ENCODE measurements around the gene PCDH1. TPM values are rescaled to one million over a fixed set of nuclear protein-coding genes. Genes with fewer than 3 reads are reported as not detected.
"Not testable (repeated sequence)": the region's sequence is repeated elsewhere in the genome, so short reads cannot be mapped to it uniquely, and the experiment has no call there.

Gene PCDH1
- total RNA-seq, 1 donor from 2014 or later, result 36.4 TPM

DNA sequence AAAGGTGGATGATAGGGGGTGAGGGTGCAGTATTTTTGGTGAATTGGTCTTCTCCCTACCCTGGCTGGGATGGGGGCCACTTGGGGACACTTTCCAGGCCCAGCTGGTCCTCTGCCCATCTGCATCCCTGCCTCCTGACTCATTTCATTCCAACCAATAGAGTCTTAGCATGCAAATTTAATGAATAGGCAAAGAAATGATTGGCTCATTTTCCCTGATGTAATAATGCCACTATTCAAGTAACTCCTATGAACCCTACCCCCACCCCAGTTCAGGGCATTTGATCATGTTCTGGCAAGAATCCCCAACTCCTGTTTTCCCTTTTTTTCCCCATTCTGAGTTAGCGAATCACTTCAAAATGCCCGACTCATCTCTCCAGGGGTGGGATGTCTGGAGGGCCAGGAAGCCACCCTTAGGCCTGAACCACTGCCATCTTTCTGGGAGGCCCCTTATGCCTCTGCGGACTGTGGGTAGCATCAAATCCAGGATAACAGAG is 56.7 kb downstream of the PCDH1 start:
- intact Hi-C loops (cut with DNase I), result no loop called here
- ATAC-seq, result no peak

DNA sequence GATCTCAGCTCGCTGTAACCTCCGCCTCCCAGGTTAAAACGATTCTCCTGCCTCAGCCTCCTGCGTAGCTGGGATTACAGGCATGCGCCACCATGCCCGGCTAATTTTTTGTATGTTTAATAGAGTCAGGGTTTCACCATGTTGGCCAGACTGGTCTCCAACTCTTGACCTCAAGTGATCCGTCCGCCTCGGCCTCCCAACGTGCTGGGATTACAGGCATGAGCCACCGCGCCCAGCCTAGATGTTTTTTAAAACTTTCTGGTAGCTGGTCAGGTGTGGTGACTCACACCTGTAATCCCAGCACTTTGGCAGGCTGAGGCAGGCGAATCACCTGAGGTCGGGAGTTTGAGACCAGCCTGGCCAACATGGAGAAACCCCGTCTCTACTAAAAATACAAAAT is 57.5 kb downstream of the PCDH1 start:
- DNase-seq (ENCODE audit: low spot score); intact Hi-C loops (cut with DNase I); ATAC-seq: not testable (repeated sequence)

More for the DNA sequence above, 56.7 kb downstream of the PCDH1 start:
- DNase-seq (ENCODE audit: low spot score), result no peak

DNA sequence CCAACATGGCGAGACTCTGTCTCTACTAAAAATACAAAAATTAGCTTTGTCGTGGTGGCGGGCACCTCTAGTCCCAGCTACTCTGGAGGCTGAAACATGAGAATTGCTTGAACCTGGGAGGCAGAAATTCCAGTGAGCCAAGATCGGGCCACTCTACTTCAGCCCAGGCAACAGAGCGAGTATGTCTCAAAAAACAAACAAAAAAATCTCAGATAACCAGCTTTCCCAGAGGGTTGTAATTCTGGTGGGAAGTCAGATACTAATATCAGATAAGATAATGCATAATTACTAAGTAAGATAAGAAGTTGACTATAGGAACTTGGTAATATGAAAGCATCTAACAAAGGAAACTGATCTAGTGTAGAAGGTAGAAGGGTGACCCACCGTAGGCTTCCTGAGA is 60.6 kb downstream of the PCDH1 start:
- no peak for DNase-seq (ENCODE audit: low spot score)
- ATAC-seq, result no peak
- intact Hi-C loops (cut with DNase I), result no loop called here

DNA sequence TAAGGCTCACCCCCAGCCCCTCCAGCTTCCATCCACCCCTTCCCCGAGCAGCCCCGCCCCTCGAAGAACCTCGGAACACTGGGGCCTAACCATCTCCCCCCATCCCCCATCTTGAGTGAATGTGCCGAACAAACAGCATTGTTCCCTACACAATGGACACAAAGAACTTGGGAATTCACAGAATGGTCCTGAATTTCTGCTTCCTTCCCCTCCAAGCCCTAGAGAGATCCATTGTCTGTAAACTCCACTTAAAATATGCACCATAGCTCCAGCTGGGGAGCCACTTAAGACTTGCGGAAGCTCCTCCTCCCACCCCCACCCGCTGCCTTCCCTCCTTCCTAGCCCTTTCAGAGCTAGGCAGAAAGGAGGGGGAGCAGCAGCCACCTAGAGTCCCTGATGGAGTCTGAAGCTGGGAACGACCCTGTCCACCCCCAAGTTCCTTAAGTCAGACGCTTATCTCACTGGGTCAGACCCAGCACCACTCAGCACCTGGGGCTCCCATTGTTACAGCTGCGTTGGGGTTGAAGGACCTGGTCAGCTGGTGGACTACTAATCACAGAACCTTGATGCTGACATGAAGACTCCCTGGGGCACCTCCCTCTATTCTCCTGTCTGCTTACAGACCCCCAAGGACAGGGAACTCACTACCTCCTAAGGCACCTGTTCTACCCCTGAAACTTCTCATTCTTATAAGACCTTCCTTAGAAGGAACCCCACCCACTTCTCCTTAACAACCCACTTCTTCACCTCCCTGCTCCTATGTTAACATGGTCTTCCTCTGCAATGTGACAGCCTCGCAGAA is 61.4 kb downstream of the PCDH1 start:
- ATAC-seq, result no peak
- intact Hi-C loops (cut with DNase I), result no loop called here
- no peak for DNase-seq (ENCODE audit: low spot score)

DNA sequence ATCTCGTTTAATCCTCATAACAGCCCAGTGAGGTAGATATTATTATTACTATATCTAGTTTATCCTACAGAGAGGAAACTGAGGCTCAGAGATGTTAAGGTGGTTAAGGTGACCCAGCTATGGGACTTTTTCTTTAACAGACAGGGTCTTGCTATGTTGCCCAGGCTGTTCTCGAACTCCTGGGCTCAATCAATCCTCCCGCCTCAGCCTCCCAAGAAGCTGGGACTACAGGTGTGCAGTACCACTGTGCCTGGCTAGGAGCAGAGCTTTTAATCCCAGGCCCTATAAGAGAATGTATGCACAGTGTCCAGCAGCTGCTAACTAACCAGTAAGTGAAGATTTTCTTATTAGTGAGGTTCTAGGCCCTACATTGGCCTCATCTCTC is 62.4 kb downstream of the PCDH1 start:
- DNase-seq (ENCODE audit: low spot score) (no peak), ATAC-seq (no peak)
- intact Hi-C loops (cut with DNase I), result no loop called here

DNA sequence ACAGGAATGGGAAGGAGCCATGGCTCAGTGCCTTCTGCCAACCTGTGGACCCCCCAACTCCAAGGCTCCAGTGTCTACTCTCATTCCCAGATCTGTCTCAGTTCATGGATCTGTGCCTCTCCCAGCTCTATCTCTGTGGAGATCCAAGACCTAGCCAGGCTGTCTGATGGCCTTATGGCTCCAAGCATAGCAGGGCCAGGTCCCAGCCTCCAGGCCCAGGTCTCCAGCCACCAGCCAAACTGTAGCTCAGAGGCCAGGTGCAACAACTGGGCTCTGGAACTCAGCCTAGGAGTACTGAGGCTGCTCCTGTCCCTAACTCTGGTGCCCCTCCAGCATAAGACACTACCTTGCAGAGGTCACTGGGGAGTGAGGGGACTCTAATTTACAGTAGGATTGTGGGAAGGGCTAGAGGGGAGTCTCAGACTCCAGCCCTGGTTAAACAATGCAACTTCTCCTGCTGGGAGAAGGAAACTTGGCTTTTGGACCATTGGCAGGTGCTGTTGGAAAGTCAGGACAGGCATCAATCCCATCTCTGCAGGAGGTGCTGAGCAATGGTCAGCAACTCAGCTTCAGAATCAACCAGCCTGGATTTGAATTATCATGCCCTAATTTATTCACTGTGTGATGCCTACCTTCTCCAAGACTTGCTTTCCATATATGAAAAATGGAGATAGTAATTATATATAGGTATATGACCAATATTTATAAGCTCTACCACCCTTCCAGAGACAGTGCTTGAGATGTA is 63.0 kb downstream of the PCDH1 start:
- DNase-seq (ENCODE audit: low spot score) (no peak), ATAC-seq (no peak)
- intact Hi-C loops (cut with DNase I), result no loop called here

DNA sequence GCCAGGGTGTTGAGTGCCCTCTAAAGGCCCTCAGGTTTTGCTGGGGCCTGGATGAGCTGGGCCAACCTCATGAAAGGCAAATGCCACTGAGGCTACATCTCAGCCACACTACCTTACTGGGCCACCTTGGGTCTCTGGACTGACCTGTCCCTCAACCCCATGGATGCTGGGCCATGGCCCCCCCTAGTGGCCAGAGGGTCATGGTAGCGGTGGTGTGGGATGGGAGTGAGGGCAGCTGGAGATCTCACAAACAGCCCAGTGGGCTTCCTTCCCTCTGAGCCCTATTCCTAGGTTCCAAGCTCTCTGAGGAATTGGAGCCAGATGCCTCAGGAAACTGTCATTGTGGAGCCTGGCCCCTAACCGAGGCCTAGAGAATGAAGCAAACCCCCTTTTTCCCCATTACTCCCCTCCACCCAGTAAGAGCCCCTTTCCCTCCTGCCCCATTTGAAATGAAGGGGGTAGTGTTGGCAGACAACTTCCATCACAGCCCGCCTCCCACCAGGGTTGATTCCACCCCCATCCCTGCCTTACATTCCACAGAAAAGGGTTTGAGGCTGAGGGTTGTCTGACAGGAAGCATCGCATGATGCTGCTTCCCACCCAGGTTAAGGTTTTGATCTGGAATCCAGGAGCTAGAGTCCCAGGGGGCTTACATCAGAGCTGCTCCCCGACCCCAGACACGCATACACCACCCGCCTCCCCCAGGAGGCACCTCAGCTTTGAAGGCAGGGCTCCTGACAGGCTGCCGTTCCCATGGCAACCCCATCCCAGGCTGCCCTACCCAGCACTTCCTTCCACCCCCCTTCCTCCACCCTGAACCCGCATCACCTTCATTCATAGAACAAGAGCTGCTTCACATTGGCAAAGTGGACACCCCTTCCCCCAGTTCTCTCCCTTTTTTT is 63.9 kb downstream of the PCDH1 start:
- DNase-seq (ENCODE audit: low spot score) (no peak), ATAC-seq (peak; percentile 37)
- intact Hi-C loops (cut with DNase I), result no loop called here

DNA sequence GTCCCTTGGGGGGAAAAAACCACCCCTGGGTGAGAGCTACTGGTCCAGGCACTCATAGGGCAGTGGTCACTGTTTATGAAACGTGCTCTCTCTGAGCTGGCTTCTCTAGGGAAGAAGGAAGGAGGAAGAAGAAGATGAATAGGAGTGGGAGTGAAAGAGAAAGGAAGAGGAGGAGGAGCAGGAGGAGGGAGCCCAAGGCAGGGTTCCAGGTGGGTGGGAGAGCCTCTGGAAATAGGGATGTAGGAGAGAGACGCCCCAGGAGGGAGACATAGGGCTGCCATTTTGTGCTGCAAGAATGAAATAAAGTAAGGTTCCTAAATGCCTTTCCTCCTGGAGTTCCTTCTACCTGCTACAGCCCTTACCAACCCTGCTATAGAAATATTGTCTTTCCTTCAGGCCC is 65.7 kb downstream of the PCDH1 start:
- intact Hi-C loops (cut with DNase I), result no loop called here
- no peak for DNase-seq (ENCODE audit: low spot score)
- no peak for ATAC-seq

DNA sequence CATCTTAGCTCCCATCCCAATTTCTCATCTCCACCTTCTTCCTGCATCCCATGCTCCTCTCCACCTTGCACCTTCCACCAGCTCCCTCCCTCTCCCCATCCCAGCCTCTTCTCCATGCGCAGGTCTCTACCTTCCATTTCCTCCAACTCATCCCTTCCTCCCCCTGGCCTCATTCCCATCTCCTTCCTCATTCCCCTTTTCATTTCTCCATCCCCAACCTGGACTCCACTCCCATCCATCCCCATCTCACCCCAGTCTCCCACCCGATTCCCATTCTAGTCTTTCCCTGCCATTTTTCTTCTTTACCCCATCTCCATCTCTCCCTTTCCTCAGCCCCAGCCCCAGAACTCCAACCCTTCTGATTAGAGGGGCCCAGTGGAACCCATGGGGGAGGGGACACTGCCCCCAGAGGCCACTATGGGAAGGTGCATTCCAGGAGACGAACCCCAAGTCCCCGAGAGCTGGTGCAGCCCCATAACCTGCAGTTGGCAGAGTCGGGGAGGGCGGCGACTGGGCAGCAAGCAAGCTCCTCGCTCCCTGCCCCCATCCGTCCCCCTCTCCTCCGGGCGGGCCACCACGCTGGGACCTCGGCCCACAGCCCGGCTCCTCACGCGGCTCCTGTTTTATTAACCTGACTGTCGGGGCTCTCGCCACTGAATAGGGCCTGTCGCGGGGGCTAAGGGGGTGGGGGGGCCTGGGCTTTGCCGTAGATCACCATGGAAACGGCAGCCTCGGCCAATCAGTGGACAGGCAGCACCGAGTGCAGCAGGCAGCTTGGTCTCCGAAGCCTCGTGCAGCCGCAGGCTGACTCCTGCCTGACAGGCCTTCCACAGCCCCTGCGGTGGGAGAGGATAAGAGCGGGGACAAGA is 66.7 kb downstream of the PCDH1 start:
- intact Hi-C loops (cut with DNase I), result no loop called here
- no peak for DNase-seq (ENCODE audit: low spot score)
- ATAC-seq, result no peak

DNA sequence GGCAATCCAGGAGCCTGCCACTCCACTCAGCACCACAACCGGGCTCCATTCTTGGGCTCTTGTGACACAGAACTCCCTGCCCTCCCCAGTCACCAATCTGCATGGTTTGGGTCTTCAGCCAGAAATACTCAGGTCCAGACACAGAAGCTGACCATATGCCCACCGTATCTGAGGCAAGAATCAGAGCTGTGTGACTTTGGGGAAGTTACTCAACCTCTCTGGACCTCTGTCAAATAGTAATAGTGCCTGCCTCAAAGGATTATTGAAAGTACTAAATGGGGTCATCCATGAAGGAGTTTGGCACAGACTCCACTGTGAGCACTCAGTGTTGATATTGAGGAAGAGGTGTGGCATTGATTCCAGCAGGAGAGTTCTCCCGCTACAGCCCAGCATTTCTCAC is 67.5 kb downstream of the PCDH1 start:
- intact Hi-C loops (cut with DNase I), result no loop called here
- DNase-seq (ENCODE audit: low spot score), result no peak
- no peak for ATAC-seq

DNA sequence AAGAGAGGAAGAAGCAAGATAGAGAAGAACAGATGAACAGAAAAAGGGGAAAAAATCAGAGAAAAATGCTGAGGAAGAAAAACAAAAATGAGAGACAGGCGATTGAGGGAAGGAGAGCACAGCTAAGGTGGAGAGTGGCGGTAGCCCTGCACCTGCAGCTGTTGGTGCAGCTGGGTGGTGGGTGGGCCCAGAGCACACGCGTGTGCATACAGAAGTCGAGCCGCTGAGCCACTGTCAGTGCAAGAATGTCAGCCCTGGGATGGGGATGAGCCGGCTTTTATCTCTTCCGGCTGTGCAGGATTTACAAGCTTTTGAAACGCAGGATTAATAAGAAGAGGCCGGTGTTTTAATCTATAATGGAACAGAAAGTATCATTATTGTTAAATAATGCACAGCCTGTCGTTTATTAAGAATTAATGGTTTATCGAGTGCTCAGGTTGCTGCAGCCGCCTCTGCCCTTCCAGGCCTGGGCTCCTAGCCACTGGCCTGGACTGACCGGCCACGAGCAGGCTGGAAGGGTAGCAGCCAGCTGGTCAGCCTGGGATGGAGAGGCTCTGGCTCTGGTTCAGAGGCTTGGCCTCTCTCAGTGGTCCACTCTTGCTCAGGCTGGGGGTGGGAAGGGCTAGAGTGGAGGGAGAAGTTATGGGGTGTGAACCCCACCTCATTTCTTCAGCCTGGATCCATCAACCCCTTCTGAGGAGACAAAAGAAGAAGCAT is 68.7 kb downstream of the PCDH1 start:
- DNase-seq (ENCODE audit: low spot score) (no peak), ATAC-seq (no peak)
- intact Hi-C loops (cut with DNase I), result no loop called here

DNA sequence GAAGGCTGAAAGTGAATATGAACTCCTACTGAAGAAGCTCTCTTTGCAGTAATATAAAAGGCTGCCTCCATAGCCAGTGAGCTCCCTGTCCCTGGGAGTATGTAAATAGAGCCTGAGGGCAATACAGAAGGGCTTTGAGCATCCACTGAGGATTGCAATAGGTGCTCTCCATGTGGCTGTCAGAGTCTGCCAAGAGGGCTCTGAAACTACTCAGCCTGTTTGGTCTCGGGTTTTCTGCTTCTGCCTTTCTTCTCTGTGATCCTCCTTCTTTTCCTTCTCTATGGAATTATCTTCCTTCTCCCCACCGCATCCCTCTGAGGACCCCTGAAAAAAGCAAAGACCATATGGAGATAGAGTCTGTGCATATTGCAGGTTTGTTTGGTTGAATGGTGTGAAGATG is 69.4 kb downstream of the PCDH1 start:
- DNase-seq (ENCODE audit: low spot score), result no peak
- intact Hi-C loops (cut with DNase I), result no loop called here
- no peak for ATAC-seq

DNA sequence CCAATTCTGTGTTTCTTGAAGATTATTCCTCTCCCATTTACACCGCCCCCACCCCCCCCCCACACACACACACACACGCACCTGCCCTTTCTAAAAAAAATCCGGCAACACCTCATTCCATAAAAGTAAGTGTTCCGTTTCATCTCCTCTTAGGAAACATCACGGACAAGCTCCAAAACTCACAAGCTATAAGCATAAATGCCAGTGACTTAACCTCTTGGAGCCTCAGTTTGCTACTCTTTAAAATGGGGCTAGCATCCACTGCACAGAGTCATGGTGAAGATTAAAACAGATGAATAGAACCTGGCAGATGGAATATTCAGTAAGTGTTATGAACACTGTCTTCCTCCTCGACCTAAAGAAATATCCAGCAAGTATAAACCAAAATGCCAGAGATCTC is 70.5 kb downstream of the PCDH1 start:
- intact Hi-C loops (cut with DNase I), result no loop called here
- DNase-seq (ENCODE audit: low spot score) (no peak), ATAC-seq (no peak)

DNA sequence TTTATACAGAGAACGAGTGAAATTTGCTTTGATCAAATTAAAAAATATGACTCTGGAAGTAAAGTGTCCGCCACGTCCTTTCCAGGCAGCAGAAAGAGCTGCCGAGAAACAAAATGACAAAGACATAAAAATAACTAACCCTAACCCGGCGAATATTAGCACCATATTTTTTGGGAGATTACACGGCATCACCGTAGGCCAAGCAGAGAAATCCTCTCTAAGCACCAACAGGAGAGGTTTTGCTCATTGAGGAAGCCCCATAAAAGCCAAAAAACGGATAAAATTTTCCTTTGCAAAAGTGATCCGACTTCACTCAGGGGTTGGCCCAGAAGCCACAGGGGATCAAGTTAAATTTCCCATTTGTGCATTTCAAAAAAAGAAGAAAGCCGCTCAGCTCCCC is 70.9 kb downstream of the PCDH1 start:
- intact Hi-C loops (cut with DNase I), result no loop called here
- no peak for DNase-seq (ENCODE audit: low spot score)
- no peak for ATAC-seq

DNA sequence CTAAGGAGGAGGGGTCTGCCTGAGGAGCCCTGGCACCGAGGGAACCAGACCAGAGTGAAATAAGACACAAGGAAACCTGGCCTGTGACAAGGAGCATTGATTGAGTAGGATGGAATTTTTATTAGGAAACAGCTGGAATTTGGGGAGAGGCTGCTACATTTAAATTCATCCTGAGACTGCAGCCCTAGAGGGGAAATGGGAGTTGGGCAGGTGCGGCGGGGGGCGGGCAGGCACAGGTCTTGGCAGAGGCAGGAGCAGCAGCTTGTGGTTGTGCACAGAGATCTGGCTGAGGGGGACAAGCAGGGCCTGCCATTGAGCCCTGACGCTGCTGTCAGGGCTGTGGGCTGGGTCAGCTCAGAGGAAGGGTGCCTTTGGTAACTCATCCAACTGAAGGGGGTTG is 71.6 kb downstream of the PCDH1 start:
- DNase-seq (ENCODE audit: low spot score) (no peak), ATAC-seq (no peak)
- intact Hi-C loops (cut with DNase I), result no loop called here

DNA sequence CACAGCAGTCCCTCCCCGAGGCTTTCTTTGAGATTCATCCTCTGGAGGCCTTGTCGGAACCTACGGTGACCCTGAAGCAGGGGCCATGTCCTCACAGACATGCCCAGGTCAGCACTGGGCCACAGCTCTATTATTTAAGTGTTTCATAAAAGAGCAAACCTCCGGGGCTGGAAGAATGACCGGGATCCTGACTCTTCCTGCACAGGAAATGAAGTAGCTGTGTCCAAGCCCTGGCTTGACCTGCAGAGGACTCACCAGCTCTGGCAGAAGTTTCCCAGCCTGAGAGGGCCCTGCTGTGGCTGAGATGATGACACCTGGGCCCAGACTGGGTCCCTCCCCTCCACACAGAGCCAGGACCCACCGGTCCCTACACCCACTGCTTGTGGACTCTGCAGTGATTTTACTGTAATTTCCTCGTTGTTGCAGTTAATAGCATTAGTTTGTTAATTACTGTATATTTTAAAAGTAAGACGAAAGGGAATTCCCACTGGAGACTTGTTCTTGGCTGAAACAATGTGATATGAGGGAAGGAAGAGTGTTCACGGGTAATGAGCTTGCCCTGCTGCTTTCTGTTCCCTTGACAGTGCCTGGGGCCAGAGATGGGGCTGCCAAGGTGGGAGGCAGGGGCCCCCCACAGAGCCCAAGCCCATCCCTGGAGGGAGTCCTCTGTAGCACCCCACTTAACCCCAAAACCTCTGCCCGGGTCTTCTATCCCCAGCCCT is 72.2 kb downstream of the PCDH1 start:
- DNase-seq (ENCODE audit: low spot score) (no peak), ATAC-seq (peak; percentile 60)
- intact Hi-C loops (cut with DNase I), result no loop called here

DNA sequence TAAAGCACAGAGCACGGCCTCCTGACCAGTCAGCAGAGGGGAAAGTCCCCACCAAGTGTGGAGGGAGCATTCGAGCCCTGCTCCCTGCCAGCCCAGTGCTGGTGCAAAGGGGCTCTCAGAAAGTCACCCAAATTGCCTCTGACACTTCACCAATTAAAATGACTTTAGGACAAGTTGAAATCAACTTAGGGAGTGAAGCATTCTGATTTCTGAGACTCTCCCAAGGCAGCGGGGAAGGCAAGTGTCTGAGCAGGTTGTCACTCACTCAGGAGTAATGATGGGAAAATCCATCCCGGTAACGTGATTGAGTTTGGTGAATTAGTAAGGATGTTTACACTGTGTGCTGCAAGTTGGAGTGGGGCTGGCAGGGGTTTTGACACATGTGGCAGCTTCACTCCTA is 73.7 kb downstream of the PCDH1 start:
- ATAC-seq (no peak), DNase-seq (ENCODE audit: low spot score) (no peak)
- intact Hi-C loops (cut with DNase I), result no loop called here

All from sciatic nerve (tissue), 2 donors.